ENCODE data around the gene CREM. TPM values are rescaled to one million over a fixed set of nuclear protein-coding genes. Genes with fewer than 3 reads are reported as not detected.

The CREM gene
- total RNA-seq, 1 donor from 2014 or later, result 8.6 TPM

DNA sequence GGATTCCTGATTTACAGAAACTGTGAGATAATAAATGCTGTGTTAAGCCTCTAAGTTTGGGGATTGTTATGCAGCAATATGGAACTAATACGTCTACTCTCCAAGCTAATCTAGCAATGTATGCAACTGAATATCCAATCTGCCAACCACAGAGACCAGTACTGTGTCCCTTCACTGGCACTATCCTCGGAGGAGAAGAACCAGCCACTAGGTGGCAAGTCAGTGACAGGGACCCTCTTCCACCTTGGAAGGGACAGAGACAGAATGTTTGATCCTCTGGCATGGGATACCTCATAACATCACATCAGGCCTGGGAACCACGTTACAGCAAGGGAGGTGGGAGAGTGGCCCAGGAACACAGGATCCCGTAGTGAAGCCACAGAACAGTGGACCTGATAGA lies 96.4 kb downstream of the CREM start:
- no peak for ATAC-seq

DNA sequence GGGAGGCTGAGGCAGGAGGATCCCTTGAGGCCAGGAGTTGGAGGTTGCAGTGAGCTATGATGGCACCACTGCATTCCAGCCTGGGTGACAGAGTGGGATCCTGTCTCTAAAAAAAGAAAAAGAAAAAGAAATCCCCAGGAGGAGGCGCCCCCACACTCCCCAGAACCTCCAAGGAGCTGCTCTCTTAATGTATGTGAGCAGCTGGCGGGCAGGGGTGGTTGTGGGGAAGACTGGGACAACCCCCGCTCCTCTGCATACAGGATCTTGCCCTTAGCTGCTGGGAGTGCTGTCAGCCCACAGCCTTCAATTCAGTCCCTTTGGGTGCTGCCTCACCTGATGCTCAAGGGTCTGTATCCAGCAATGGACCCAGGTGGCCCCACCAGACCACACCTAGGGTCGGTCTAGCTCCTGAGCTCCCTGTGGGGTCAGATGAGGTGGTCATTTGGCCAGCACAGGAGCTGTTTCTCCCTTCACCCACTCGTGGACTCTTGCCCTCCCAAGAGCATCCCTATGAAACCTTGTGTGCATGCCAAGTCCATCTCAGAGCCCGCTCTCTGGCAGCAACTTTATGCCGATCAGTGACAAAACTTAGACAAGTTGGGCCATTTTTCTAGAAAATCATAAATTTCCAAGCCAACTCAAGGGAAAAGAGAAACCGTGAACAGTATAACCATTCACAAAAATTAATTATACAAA lies 97.5 kb downstream of the CREM start:
- no peak for ATAC-seq

DNA sequence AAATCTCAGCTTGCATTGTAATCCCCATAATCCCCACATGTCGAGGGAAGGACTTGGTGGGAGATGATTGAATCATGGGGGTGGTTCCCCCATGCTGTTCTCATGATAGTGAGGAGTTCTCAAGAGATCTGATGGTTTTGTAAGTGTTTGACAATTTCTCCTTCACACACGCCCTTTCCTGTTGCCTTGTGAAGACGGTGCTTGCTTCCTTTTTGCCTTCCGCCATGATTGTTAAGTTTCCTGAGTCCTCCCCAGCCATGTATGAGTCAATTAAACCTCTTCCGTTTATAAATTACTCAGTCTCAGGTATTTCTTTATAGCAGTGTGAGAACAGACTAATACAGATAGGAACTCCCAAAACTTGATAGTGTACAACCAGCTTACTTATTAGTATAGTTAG lies 98.6 kb downstream of the CREM start:
- ATAC-seq, result peak; percentile 47

DNA sequence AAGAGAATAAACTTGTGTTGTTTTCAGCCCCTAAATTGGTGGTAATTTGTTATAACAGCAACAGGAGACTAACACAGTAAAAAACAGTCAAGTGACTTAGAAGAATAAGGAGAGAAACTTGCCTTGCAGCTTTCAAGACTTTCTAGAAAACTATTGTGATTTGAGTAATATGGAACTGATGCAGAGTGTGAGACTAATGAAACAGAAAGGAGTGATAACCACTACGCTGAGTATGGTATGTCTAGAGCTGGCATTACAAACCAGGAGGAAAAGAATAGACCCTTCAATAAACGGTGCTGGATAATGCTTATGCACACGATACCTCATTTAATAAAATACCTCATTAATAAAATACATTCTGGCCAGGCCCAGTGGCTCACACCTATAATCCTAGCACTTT lies 99.9 kb downstream of the CREM start:
- no peak for ATAC-seq

DNA sequence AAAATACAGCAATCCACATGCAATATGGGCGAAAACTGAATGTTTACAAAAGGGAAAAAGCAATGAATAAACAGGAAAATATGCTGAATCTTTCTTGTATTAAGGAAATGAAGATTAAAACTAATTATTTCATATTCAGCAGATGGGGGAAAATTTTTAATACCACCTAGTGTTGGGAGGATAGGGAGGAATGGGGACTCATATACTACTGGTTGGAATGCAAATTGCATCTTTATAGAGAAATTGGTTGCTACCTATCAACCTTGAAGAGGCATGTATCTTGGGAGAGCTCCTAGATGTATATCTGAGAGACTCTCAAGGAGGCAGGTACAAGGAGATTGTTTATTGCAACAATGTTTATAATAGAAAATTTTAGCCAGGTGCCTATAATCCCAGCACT lies 101.4 kb downstream of the CREM start:
- ATAC-seq, result no peak

DNA sequence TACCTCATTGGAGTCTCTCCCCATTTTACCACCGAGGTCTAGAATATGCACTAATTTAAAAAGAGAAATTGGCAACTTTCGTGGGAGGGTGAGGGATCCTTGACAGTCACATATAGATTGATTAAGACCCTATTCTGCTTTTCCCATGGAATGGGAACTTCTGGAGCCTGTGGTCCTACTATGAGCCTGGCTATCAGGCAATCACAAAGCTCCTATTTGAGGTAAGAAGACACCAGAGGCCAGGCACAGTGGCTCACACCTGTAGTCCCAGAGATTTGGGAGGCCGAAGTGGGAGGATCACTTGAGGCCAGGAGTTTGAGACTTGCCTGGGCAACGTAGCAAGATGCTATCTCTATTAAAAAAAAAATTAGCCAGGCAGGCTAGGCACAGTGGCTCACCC lies 105.0 kb downstream of the CREM start:
- no peak for ATAC-seq

DNA sequence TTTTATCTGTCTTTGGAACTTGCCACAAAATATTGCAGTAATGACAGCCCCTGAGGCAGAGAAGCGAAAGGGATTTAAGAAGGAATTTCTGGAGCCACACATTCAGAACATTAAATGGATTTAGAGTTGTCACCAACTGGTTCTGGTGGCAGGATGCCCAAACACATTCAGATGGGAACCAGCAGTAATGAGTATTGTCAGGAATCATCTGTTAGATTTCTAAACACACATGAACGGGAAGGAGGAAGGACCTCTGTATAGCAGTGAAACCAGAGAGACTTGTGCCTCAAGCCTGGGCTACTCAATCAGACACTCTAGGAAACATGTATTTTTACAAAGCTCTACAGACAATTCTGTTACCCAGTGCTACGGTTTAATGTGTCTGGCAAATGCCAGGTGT lies 105.9 kb downstream of the CREM start:
- ATAC-seq, result no peak

DNA sequence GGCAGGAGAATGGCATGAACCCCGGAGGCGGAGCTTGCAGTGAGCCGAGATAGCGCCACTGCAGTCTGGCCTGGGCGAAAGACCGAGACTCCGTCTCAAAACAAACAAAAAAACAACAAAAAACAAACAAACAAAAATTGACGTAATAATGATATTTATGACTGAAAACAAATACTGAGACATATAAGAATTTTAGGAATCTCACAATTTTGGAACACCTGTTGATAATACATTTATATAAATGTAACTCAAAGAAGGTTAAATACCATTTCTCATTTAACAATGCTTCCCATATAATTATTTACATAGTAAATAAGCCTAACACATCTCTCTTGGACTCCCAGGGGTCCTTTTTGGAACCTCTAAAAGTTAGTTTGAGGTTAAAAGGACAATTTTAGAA lies 107.4 kb downstream of the CREM start:
- ATAC-seq, result no peak

DNA sequence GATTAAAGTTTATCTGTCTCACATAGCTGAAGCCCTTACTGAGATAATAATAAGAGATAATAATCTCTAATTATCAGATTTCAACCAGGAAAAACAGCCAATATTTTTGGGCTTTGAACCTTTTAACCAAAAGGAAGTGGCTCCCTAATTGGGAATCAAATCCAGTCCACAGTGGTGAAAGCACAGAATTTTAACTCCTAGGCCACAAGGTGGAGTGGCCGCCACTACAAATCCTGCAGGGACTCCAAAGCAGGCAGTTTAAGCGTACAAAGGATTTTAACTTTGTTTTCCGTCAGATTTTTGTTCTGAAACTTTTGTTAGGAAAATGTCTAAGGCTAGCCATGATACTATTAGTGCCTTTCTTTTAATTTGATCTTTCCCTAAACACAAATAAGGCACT lies 110.1 kb downstream of the CREM start:
- no peak for ATAC-seq

DNA sequence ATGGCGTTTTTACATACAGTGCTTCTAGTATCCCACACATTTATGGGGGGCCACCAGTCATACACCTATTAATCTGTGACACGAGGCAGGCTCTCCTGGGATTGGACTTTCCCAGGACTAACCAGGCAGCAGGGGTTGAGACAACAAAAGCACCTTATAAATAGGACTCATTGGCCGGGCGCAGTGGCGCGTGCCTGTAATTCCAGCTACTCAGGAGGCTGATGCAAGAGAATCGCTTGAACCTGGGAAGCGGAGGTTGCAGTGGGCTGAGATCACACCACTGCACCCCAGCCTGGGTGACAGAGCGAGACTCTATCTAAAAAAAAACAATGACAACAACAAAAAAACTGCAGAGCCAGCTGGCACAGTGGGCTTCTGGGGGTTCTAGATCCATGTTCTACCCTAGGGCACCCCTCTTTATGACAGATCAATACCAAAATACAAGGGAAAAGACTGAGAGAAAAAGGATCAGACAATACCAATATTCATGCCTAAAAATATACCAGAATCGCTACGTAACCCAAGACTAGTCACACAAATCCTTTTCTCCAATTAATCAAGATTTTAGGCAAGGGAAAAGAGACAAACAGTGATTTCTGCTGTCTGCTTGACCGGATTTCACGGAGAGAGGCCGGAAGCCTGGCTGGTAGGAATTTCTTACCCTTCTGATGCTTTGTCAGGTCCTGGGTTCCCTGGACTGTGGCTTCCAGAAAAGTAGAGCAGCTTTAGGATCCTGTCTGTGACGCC lies 111.3 kb downstream of the CREM start:
- ATAC-seq, result no peak

DNA sequence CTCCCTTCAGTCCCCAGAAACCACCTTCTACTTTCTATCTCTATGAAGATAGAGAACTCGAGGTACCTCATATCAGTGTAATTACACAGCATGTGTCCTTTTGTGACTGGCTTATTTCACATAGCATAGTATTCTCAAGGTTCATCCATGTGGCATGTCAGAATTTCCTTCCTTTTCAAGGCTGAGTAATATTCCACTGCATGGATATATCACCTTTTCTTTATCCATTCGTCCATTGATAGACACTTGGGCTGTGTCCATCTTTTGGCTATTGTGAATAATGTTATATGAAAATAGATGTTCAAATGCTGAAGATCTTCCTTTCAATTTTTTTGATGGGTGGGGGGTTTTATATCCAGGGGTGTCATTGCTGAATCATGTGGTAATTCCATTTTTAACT lies 117.9 kb downstream of the CREM start:
- ATAC-seq, result no peak

DNA sequence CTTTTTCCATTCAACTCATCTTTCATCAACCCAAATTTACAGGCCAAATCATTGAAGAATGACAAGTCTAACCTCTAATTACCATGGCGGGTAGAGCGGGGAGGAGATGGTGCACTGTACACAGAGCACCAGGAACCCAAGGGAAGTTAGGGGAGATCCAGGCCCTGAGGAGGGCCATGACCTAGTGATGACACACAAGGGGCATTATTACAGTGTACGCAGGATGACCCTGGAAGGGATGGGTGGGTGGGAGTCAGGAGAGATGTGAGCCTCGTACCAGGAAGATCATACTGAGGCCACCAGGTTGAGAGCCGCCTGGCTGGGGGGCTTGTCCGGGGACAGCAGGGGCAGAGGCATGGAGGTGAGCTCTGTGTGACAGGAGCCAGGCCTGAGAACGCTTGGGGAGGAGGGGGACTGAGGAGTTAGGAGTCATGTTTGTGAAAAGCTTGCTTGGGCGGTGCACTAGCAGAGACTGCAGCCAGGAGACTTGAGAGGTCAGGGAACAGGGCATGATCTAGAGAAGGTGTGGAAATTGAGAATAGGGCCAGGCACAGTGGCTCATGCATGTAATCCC lies 120.2 kb downstream of the CREM start:
- ATAC-seq, result no peak

DNA sequence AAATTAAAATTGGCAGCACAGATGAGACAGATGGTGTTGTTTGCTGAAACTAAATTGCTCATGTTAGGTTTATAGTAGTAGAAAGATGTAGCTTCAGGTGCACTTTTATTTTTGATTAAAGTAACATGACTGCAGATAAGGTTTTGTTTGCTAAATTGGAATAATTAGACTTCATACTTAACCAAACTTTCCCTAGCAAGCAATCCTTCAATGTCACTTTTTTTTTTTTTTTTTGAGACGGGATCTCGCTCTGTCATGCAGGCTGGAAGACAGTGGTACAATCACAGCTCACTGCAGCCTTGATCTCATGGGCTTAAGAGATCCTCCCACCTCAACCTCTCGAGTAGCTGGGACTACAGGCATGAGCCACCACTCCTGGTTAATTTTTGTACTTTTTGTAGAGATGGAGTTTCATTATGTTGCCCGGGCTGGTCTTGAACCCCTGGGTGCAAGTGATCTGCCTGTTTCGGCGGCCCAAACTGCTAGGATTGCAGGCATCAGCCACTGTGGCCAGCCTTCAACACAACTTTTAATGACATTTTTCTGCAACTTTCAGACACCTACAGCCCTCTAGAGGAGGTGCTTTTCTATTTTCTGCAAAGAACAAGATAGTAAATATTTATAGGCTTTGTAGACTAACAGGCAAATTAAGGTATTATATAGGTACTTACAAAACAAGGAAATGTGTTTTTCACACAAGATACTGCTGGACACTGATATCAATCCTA lies 124.9 kb downstream of the CREM start:
- ATAC-seq, result no peak

DNA sequence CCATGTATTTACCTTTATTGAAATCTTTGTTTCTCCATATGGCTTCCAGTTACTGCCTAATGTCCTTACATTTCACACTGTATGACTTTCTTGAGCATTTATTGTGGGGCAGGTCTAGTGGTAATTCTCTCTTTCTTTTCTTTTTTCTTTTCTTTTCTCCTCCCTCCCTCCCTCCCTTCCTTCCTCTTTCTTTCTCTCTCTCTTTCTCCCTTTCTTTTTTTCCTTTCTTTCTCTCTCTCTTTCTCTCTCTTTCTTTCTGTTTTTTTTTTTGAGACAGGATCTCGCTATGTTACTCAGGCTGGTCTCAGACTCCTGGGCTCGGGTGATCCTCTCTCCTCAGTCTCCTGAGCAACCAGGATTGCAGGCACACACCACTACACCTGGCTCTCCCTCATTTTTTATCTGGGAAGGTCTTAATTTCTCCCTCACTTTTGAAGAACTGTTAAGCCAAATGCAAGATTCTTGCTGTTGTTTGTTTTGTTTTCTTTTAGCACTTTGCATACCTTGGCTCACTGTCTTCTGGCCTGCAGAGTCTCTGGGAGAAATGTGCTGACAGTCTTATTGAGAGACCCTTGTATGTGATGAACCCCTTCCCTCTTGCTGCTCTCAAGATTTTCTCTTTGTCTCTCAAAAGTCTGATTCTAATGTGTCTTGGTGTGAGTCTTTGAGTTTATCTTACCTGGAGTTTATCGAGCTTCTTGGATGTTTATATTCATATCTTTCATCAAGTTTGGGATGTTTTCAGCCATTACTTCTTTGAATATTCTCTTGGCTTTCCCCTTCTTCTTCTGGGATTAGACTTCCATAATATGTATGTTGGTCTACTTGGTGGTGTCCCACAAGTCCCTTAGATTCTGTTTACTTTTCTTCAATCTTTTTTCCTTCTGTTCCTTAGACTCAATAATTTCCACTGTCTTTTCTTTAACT lies 130.7 kb downstream of the CREM start:
- ATAC-seq, result no peak

DNA sequence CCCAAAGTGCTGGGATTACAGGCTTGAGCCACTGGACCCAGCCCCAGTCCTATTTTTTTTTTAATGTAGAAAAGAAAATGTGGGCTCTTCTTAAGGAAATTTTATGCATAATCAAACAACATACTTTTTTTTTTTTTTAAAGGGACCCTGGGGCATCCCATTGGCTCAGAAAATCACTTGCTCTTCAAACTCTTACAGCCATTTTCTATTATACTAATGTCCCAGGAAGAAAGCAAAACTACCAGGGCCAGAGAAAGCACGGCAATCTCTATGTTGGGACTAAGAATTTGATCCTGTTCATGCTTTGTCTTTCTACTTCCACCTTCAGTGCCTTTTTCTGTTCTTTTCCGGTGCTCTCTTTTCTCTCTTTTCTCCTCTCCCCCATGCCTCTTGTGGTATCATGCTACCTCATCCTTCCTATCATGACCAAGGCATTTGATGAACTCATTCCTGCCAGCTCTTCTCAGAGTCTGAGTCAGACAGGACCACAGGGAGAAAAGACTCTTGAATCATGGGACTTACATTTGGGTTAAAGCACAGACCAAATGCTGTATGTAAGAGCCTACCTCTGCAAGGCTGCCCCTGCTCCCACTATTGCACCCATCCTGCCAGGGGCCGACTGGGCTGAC lies 133.2 kb downstream of the CREM start:
- ATAC-seq, result no peak

DNA sequence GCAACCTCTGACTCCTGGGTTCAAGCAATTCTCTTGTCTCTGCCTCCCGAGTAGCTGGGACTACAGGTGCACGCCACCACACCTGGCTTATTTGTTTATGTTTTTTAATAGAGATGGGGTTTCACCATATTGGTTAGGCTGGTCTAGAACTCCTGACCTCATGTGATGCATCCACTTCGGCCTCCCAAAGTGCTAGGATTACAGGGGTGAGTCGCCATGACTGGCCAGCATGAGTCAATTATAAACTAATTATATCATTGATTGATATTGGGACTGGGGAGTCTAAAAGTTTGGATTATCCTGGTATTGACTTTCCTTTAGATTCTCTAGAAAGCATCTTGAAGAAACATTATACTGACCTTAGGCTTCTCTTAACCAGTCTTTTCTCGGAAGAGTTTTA lies 135.8 kb downstream of the CREM start:
- no peak for ATAC-seq

Other genes with a start within 250 kb of the CREM start
- gene CUL2, start 36.5 kb upstream of the CREM start, total RNA-seq, result 21.2 TPM
- gene CCNY, start 209.7 kb downstream of the CREM start, total RNA-seq, result 44.8 TPM